SK-N-SH treated with all-trans-retinoic acid at 6 μM for 48 hours (cell line): Measurements from ENCODE around the gene NKX1-2.

Source experiments
- ATAC-seq: fragments of 200-7000 bp; cut with Tn5 transposase; 3 replicates; pipeline ENCODE4 v1.9.1; 2020; ENCODE audit warnings: mild to moderate bottlenecking, moderate library complexity
- CREB5 ChIP-seq: fragments of 250-450 bp; sonication (Bioruptor Pico); IDR thresholded peaks from 2 replicates; pipeline ENCODE4 v1.5.1; 2020; ENCODE audit warnings: low read depth, mild to moderate bottlenecking, moderate library complexity
- ESRRG ChIP-seq: fragments of 250-450 bp; sonication (Bioruptor Pico); IDR thresholded peaks from 2 replicates; pipeline ENCODE4 v1.6.1; 2021; ENCODE audit warnings: mild to moderate bottlenecking
- GLIS3 ChIP-seq: fragments of 250-450 bp; sonication (Bioruptor Pico); IDR thresholded peaks from 2 replicates; pipeline ENCODE4 v1.5.0; 2020; ENCODE audit warnings: mild to moderate bottlenecking, moderate library complexity
- ISL1 ChIP-seq: fragments of 250-450 bp; sonication (Bioruptor Pico); IDR thresholded peaks from 2 replicates; pipeline ENCODE4 v2.1.2; 2022; ENCODE audit warnings: mild to moderate bottlenecking, moderate library complexity
- OSR1 ChIP-seq: fragments of 250-450 bp; sonication (Bioruptor Pico); IDR thresholded peaks from 2 replicates; pipeline ENCODE4 v1.8.0; 2022; ENCODE audit warnings: moderate library complexity, mild to moderate bottlenecking, inconsistent platforms
- PPARA ChIP-seq: fragments of 250-450 bp; sonication (Bioruptor Pico); IDR thresholded peaks from 2 replicates; pipeline ENCODE4 v1.5.0; 2020; ENCODE audit warnings: mild to moderate bottlenecking, borderline replicate concordance
- RARB ChIP-seq: fragments of 250-450 bp; sonication (Bioruptor Pico); IDR thresholded peaks from 2 replicates; pipeline ENCODE4 v1.8.0; 2021; ENCODE audit warnings: mild to moderate bottlenecking, moderate library complexity
- SNAI2 ChIP-seq: fragments of 250-450 bp; sonication (Bioruptor Pico); IDR thresholded peaks from 2 replicates; pipeline ENCODE4 v1.5.0; 2020; ENCODE audit warnings: mild to moderate bottlenecking, moderate library complexity
- TCF4 ChIP-seq: fragments of 250-450 bp; sonication (Bioruptor Pico); IDR thresholded peaks from 2 replicates; pipeline ENCODE4 v1.8.0; 2021; ENCODE audit warnings: mild to moderate bottlenecking, moderate library complexity, borderline replicate concordance
- TOX ChIP-seq: fragments of 250-450 bp; sonication (Bioruptor Pico); IDR thresholded peaks from 2 replicates; pipeline ENCODE4 v1.8.0; 2021; ENCODE audit warnings: mild to moderate bottlenecking, moderate library complexity, borderline replicate concordance
- TSHZ2 ChIP-seq: fragments of 250-450 bp; sonication (Bioruptor Pico); IDR thresholded peaks from 2 replicates; pipeline ENCODE4 v1.5.0; 2020; ENCODE audit warnings: mild to moderate bottlenecking, moderate library complexity
- ZC3H10 ChIP-seq: fragments of 250-450 bp; sonication (Bioruptor Pico); IDR thresholded peaks from 2 replicates; pipeline ENCODE4 v1.5.1; 2021; ENCODE audit warnings: mild to moderate bottlenecking, moderate library complexity
- ZFP3 ChIP-seq: fragments of 250-450 bp; sonication (Bioruptor Pico); IDR thresholded peaks from 2 replicates; pipeline ENCODE4 v1.5.0; 2020; ENCODE audit warnings: mild to moderate bottlenecking, moderate library complexity
- ZFP30 ChIP-seq: fragments of 450-650 bp; formaldehyde crosslinking; IDR thresholded peaks from 2 replicates; pipeline ENCODE4 v1.5.0; 2022; ENCODE audit warnings: mild to moderate bottlenecking, moderate library complexity
- ZNF565 ChIP-seq: fragments of 450-650 bp; formaldehyde crosslinking; conservative IDR thresholded peaks from 2 replicates; pipeline ENCODE4 v1.5.0; 2020; ENCODE audit warnings: low read depth, mild to moderate bottlenecking, moderate library complexity
- ZNF8 ChIP-seq: fragments of 450-650 bp; formaldehyde crosslinking; IDR thresholded peaks from 2 replicates; pipeline ENCODE4 v1.5.0; 2020; ENCODE audit warnings: mild to moderate bottlenecking, moderate library complexity
- TF ChIP-seq, protein P1 (sequence below): fragments of 250-450 bp; sonication (Bioruptor Pico); IDR thresholded peaks from 2 replicates; pipeline ENCODE4 v1.8.0; 2021; ENCODE audit warnings: low read depth, mild to moderate bottlenecking, moderate library complexity, borderline replicate concordance
- TF ChIP-seq, protein P2 (sequence below): fragments of 250-450 bp; sonication (Bioruptor Pico); IDR thresholded peaks from 2 replicates; pipeline ENCODE4 v1.8.0; 2020; ENCODE audit warnings: mild to moderate bottlenecking, moderate library complexity, borderline replicate concordance
- TF ChIP-seq, protein P3 (sequence below): fragments of 250-450 bp; sonication (Bioruptor Pico); IDR thresholded peaks from 2 replicates; pipeline ENCODE4 v1.5.1; 2021; ENCODE audit warnings: mild to moderate bottlenecking, moderate library complexity

NKX1-2 gene

GRCh38 chr10:124401633-124402032 lies 48.2 kb downstream of the NKX1-2 start:
- TF ChIP-seq CREB5 (CRISPR knock-in tag) (no peak), OSR1 (CRISPR knock-in tag) (no peak), ZFP30 (CRISPR knock-in tag) (no peak), ZC3H10 (CRISPR knock-in tag) (no peak), GLIS3 (no peak), ZNF8 (no peak), TOX (CRISPR knock-in tag) (no peak), TSHZ2 (CRISPR knock-in tag) (no peak), ZFP3 (CRISPR knock-in tag) (no peak), ISL1 (no peak), ESRRG (CRISPR knock-in tag) (no peak), SNAI2 (CRISPR knock-in tag) (no peak), TCF4 (CRISPR knock-in tag) (no peak), ZNF565 (CRISPR knock-in tag) (no peak), RARB (CRISPR knock-in tag) (no peak), PPARA (no peak)
- TF ChIP-seq, protein P1, sequence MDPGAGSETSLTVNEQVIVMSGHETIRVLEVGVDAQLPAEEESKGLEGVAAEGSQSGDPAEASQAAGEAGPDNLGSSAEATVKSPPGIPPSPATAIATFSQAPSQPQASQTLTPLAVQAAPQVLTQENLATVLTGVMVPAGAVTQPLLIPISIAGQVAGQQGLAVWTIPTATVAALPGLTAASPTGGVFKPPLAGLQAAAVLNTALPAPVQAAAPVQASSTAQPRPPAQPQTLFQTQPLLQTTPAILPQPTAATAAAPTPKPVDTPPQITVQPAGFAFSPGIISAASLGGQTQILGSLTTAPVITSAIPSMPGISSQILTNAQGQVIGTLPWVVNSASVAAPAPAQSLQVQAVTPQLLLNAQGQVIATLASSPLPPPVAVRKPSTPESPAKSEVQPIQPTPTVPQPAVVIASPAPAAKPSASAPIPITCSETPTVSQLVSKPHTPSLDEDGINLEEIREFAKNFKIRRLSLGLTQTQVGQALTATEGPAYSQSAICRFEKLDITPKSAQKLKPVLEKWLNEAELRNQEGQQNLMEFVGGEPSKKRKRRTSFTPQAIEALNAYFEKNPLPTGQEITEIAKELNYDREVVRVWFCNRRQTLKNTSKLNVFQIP = no peak
- TF ChIP-seq, protein P2, sequence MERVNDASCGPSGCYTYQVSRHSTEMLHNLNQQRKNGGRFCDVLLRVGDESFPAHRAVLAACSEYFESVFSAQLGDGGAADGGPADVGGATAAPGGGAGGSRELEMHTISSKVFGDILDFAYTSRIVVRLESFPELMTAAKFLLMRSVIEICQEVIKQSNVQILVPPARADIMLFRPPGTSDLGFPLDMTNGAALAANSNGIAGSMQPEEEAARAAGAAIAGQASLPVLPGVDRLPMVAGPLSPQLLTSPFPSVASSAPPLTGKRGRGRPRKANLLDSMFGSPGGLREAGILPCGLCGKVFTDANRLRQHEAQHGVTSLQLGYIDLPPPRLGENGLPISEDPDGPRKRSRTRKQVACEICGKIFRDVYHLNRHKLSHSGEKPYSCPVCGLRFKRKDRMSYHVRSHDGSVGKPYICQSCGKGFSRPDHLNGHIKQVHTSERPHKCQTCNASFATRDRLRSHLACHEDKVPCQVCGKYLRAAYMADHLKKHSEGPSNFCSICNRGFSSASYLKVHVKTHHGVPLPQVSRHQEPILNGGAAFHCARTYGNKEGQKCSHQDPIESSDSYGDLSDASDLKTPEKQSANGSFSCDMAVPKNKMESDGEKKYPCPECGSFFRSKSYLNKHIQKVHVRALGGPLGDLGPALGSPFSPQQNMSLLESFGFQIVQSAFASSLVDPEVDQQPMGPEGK (CRISPR knock-in tag) = no peak
- TF ChIP-seq, protein P3, sequence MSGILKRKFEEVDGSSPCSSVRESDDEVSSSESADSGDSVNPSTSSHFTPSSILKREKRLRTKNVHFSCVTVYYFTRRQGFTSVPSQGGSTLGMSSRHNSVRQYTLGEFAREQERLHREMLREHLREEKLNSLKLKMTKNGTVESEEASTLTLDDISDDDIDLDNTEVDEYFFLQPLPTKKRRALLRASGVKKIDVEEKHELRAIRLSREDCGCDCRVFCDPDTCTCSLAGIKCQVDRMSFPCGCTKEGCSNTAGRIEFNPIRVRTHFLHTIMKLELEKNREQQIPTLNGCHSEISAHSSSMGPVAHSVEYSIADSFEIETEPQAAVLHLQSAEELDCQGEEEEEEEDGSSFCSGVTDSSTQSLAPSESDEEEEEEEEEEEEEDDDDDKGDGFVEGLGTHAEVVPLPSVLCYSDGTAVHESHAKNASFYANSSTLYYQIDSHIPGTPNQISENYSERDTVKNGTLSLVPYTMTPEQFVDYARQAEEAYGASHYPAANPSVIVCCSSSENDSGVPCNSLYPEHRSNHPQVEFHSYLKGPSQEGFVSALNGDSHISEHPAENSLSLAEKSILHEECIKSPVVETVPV (CRISPR knock-in tag) = no peak
- ATAC-seq = no peak
